Peyer's patch (tissue), 4 donors: ENCODE measurements around the gene MUC5AC. TPM values are rescaled to one million over a fixed set of nuclear protein-coding genes. Genes with fewer than 3 reads are reported as not detected.
A peak's percentile ranks its signal among the peaks of the same experiment; 100 is the strongest.
"Not testable (repeated sequence)": the region's sequence is repeated elsewhere in the genome, so short reads cannot be mapped to it uniquely, and the experiment has no call there.

Experiments used
- DNase-seq, 3 donors: peaks; one replicate each; pipeline ENCODE4 v3.0.0-alpha.2; 2017 to 2019
- H3K27ac ChIP-seq, 4 donors: fragments of 200-600 bp; sonication (generic); one replicate each; pipeline ENCODE4 v1.5.1; 2016 to 2019
- H3K27me3 ChIP-seq, 2 donors: fragments of 200-600 bp; sonication (generic); one replicate each; pipeline ENCODE4 v1.5.1; 2019
- H3K36me3 ChIP-seq, 3 donors: fragments of 200-600 bp; sonication (generic); one replicate each; pipeline ENCODE4 v1.5.1; 2016 to 2019
- H3K4me1 ChIP-seq, 4 donors: fragments of 200-600 bp; sonication (generic); one replicate each; pipeline ENCODE4 v1.5.1; 2016 to 2019
- H3K4me3 ChIP-seq, 4 donors: fragments of 200-600 bp; sonication (generic); 1 replicate in 3 of 4; 2 replicates in 1 of 4; pipeline ENCODE4 v1.5.1; 2016 to 2019; ENCODE audit warnings: mild to moderate bottlenecking in 1 of 4
- H3K9me3 ChIP-seq, 4 donors: fragments of 200-600 bp; sonication (generic); one replicate each; pipeline ENCODE4 v1.5.1; 2016 to 2019; ENCODE audit warnings: mild to moderate bottlenecking in 1 of 4
- POLR2A ChIP-seq, 2 donors: fragments of 450-650 bp; IDR thresholded peaks; one replicate each; pipeline ENCODE4 v1.5.1; 2017; ENCODE audit warnings: antibody characterized with exemption in 2 of 2, mild to moderate bottlenecking in 2 of 2, moderate library complexity in 2 of 2
- total RNA-seq, 4 donors: library from RNA; depleted of rRNA; stranded (reverse); fragments of >200 nt; gene quantifications; one replicate each; pipeline ENCODE4 v1.1.0, GENCODE V29; 2016
- TF ChIP-seq, protein P1 (sequence below), 6 experiments: fragments of 450-650 bp in 4 of 6; fragments of 200-600 bp in 2 of 6; sonication (generic) in 1 of 6; IDR thresholded peaks; one replicate each; pipeline ENCODE4 v1.5.1; 2017 to 2019; ENCODE audit warnings: antibody characterized with exemption in 6 of 6, mild to moderate bottlenecking in 3 of 6, moderate library complexity in 1 of 6

MUC5AC gene
- total RNA-seq, 4 donors from 2014 or later = not detected

DNA sequence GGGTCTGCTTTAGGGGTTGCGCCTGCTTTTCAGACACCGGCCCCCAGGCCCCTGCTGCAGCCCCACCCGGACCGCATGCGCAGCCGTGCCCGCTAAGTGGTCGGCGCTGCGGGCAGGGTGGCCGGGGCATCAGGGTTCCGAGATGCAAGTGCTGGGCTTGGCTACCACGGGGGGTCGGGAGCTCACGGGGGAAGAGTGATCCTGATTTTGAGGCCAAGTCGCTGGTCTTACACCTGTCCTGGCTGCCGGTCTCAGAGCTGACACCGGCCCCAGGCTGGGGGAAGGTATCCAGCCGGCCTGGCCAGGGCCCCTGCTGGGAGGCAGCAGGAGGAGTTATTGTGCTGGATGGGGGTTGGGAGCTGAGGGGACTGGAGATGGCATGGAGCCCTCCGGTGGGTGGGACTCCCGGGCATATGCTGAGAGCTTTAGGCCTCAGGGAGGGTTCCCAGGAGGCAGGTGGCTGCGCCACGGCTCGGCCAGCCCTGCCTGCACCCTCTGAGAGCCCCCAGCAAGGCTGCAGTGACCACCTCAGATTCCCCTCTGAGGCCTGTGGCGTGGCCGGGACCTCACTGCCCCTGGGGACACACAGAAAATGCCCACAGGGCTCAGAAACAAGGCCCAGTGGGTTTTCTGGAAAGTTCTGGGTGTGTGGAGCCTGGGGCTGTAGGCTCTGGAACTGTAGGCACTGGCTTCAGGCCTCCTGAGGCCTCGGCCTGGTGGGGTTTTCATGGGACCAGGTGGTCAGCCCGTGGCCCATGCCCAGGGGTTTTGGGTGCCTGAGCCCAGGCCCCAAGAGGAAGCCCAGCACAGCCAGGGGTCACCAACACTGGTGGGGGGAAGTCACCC lies 4.4 kb upstream of the MUC5AC start:
- peak; percentile 14 to 48 (median 34) for DNase-seq
- no peaks in the 10 kb centered on the region for H3K4me1 ChIP-seq

GRCh38 chr11:1153951-1154493 lies 3.7 kb upstream of the MUC5AC start:
- no peaks in the 10 kb centered on the region for H3K27me3 ChIP-seq
- no peaks in the 10 kb centered on the region for H3K4me1 ChIP-seq
- no peak overlapping the region for H3K27ac ChIP-seq
- H3K9me3 ChIP-seq = peaks cover 0 to 4% (median 0%) of the 10 kb centered on the region in 4 donors
- TF ChIP-seq POLR2A (IDR thresholded peaks at IDR 0.05) = no peak
- TF ChIP-seq, protein P1, sequence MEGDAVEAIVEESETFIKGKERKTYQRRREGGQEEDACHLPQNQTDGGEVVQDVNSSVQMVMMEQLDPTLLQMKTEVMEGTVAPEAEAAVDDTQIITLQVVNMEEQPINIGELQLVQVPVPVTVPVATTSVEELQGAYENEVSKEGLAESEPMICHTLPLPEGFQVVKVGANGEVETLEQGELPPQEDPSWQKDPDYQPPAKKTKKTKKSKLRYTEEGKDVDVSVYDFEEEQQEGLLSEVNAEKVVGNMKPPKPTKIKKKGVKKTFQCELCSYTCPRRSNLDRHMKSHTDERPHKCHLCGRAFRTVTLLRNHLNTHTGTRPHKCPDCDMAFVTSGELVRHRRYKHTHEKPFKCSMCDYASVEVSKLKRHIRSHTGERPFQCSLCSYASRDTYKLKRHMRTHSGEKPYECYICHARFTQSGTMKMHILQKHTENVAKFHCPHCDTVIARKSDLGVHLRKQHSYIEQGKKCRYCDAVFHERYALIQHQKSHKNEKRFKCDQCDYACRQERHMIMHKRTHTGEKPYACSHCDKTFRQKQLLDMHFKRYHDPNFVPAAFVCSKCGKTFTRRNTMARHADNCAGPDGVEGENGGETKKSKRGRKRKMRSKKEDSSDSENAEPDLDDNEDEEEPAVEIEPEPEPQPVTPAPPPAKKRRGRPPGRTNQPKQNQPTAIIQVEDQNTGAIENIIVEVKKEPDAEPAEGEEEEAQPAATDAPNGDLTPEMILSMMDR (IDR thresholded peaks at IDR 0.05) = no peak
- peak; percentile 15 to 60 (median 54) for DNase-seq
- no peak overlapping the region for H3K4me3 ChIP-seq
- H3K36me3 ChIP-seq = no peaks in the 10 kb centered on the region

More for the DNA sequence above, 4.4 kb upstream of the MUC5AC start:
- Histone ChIP-seq H3K9me3 (peaks cover 0 to 4% (median 0%) of the 10 kb centered on the region in 4 donors), H3K27me3 (no peaks in the 10 kb centered on the region), H3K27ac (no peak overlapping the region), H3K36me3 (no peaks in the 10 kb centered on the region), H3K4me3 (no peak overlapping the region)
- TF ChIP-seq, protein P1 (IDR thresholded peaks at IDR 0.05) = no peak
- no peak for TF ChIP-seq POLR2A (IDR thresholded peaks at IDR 0.05)

GRCh38 chr11:1154656-1155055 lies 3.1 kb upstream of the MUC5AC start:
- H3K4me1 ChIP-seq, DNase-seq, H3K27me3 ChIP-seq, H3K4me3 ChIP-seq, H3K36me3 ChIP-seq, H3K9me3 ChIP-seq, H3K27ac ChIP-seq: not testable (repeated sequence)

GRCh38 chr11:1155274-1155693 lies 2.5 kb upstream of the MUC5AC start:
- TF ChIP-seq, protein P1 (IDR thresholded peaks at IDR 0.05) = no peak
- TF ChIP-seq POLR2A (IDR thresholded peaks at IDR 0.05) = no peak
- Histone ChIP-seq H3K4me1 (no peaks in the 10 kb centered on the region), H3K36me3 (no peaks in the 10 kb centered on the region), H3K27me3 (no peaks in the 10 kb centered on the region), H3K9me3 (peaks cover 0 to 4% (median 0%) of the 10 kb centered on the region in 4 donors), H3K4me3 (no peak overlapping the region), H3K27ac (no peak overlapping the region)
- no peak for DNase-seq

- no peak overlapping the region for H3K4me3 ChIP-seq
- peak in 1 of 3 donors; percentile 38 for DNase-seq
- no peaks in the 10 kb centered on the region for H3K4me1 ChIP-seq
- H3K27ac ChIP-seq = no peak overlapping the region
- no peaks in the 10 kb centered on the region for H3K27me3 ChIP-seq
- H3K9me3 ChIP-seq = peaks cover 0 to 4% (median 0%) of the 10 kb centered on the region in 4 donors
- no peak for TF ChIP-seq POLR2A (IDR thresholded peaks at IDR 0.05)
- TF ChIP-seq, protein P1 (IDR thresholded peaks at IDR 0.05) = no peak
- no peaks in the 10 kb centered on the region for H3K36me3 ChIP-seq
These were observed 1.0 kb upstream of the MUC5AC start for GRCh38 chr11:1156506-1157340.
